ENCODE results near the gene ME1. TPM values are rescaled to one million over a fixed set of nuclear protein-coding genes. Genes with fewer than 3 reads are reported as not detected.

Gene ME1
- total and polyA plus RNA-seq, 2 donors (not counting 3 experiments of a cell fraction or from before 2014, with no cell fraction given), result 7.3 to 29.3 TPM

DNA sequence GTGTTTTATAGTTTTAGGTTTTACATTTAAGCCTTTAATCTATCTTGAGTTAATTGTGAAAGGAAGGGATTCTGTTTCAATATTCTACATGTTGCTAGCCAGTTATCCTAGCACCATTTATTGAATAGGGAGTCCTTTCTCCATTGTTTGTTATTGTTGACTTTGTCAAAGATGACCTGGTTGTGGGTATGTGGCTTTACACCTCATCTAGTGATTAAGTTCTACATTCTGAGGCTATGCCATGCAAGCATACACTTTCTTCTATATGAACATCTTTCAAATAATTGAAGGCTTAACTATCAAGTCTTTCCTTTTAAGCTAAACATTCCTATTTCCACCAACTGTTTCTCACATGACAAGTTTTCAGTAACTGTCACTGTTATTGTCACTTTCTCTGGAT is 46.1 kb downstream of the ME1 start:
- ChIA-PET CTCF (interaction anchor here (1.0 kb wide), 1 partner anchor 8 kb away, joined by 3 read pairs; no protein-coding TSS in a partner anchor), POLR2A (no interaction called here)
- Histone ChIP-seq H3K4me1 (ENCODE audit: control insufficient read depth, extremely low read depth, insufficient read depth, low read length) (peaks cover 3% of the 10 kb centered on the region), H3K4me3 (replicated peaks in 1 of 3; ENCODE audit: insufficient read depth in 1 of 3, low read depth in 1 of 3, low read length in 3 of 3) (no peak overlapping the region), H3K36me3 (ENCODE audit: control insufficient read depth in 2 of 2, extremely low read depth in 1 of 2, insufficient read depth in 2 of 2, low read length in 2 of 2) (no peaks in the 10 kb centered on the region), H3K9me1 (replicated peaks; ENCODE audit: control insufficient read depth, extremely low read depth, insufficient read depth, low read length) (no peaks in the 10 kb centered on the region), H3K4me2 (ENCODE audit: insufficient read depth, low read length) (no peak overlapping the region), H3K27ac (ENCODE audit: insufficient read depth, low read depth, low read length) (no peak overlapping the region), H2AFZ (ENCODE audit: low read depth, low read length) (no peak overlapping the region), H4K20me1 (replicated peaks; ENCODE audit: control insufficient read depth, extremely low read depth, insufficient read depth, low read length) (no peaks in the 10 kb centered on the region), H3K9ac (replicated peaks; ENCODE audit: extremely low read depth, insufficient read depth, low read length) (no peak overlapping the region), H3K79me2 (ENCODE audit: control insufficient read depth, insufficient read depth, low read length) (no peaks in the 10 kb centered on the region), H3K9me3 (replicated peaks; ENCODE audit: control insufficient read depth, insufficient read depth, low read length) (no peaks in the 10 kb centered on the region), H3K27me3 (ENCODE audit: control insufficient read depth in 2 of 2, insufficient read depth in 2 of 2, low read length in 2 of 2) (no peaks in the 10 kb centered on the region)
- no TSS peak for BruUV-seq (replicated peaks)
- dilution Hi-C loops (cut with MboI; ENCODE audit: extremely low pct_ligation_motif_present, low sequenced_read_pairs), result no loop called here
- no peak for FAIRE-seq
- intact Hi-C loops (cut with micrococcal nuclease), result no loop called here
- no peak for DNase-seq (ENCODE audit: low read depth, low spot score)
- no peak for TF ChIP-seq GATA2 (IDR thresholded peaks at IDR 0.05; ENCODE audit: insufficient read depth, insufficient read length, low read depth, low read length)
- TF ChIP-seq CTCF (IDR thresholded peaks at IDR 0.05; ENCODE audit: extremely low read depth in 1 of 2, insufficient read depth in 1 of 2, low read depth in 1 of 2, low read length in 2 of 2), result no peak
- no peak for TF ChIP-seq POLR2A (IDR thresholded peaks at IDR 0.05; ENCODE audit: low read depth, low read length)
- no peak for TF ChIP-seq MYC (IDR thresholded peaks at IDR 0.05; ENCODE audit: low read depth, low read length)
- no peak for TF ChIP-seq POLR2AphosphoS5 (IDR thresholded peaks at IDR 0.05; ENCODE audit: insufficient read depth, low read depth, low read length)
- TF ChIP-seq EZH2 (IDR thresholded peaks at IDR 0.05; ENCODE audit: borderline replicate concordance, low read depth, low read length, severe bottlenecking), result no peak
- no peak for TF ChIP-seq JUN (IDR thresholded peaks at IDR 0.05; ENCODE audit: borderline replicate concordance, insufficient read depth, insufficient read length, low read depth)

All from endothelial cell of umbilical vein (primary cell).